Liver (tissue), 3 donors: Measurements from ENCODE around the gene TMTC2.

Source experiments
- JUND ChIP-seq, 2 donors: IDR thresholded peaks; 2 replicates each; pipeline ENCODE4 v1.6.1; 2016; ENCODE audit warnings: antibody characterized with exemption in 2 of 2
- RAD21 ChIP-seq, 2 donors: IDR thresholded peaks; 2 replicates each; pipeline ENCODE4 v1.6.1; 2016; ENCODE audit warnings: antibody characterized with exemption in 2 of 2, mild to moderate bottlenecking in 2 of 2
- REST ChIP-seq: IDR thresholded peaks from 2 replicates; pipeline ENCODE4 v1.6.1; 2016; ENCODE audit warnings: antibody characterized with exemption, mild to moderate bottlenecking
- RXRA ChIP-seq, 2 donors: IDR thresholded peaks; 2 replicates each; pipeline ENCODE4 v1.6.1; 2017 to 2018; ENCODE audit warnings: antibody characterized with exemption in 2 of 2, mild to moderate bottlenecking in 1 of 2
- TAF1 ChIP-seq: conservative IDR thresholded peaks from 2 replicates; pipeline ENCODE4 v1.6.1; 2016; ENCODE audit warnings: antibody characterized with exemption, mild to moderate bottlenecking
- YY1 ChIP-seq: IDR thresholded peaks from 2 replicates; pipeline ENCODE4 v1.6.1; 2016; ENCODE audit warnings: antibody characterized with exemption, mild to moderate bottlenecking
- TF ChIP-seq, protein P1 (sequence below): fragments of 150-350 bp; IDR thresholded peaks from 2 replicates; pipeline ENCODE4 v1.5.1; 2017; ENCODE audit warnings: improper control_type of control experiment, low read depth, low read length; ENCODE audit not compliant: missing input control
- donor health status: healthy.
- donor health status: healthy.

- TF ChIP-seq RAD21 (IDR thresholded peaks at IDR 0.05) (no peak), TAF1 (no peak), JUND (IDR thresholded peaks at IDR 0.05) (no peak), YY1 (no peak), REST (no peak), RXRA (IDR thresholded peaks at IDR 0.05) (no peak)
- TF ChIP-seq, protein P1, sequence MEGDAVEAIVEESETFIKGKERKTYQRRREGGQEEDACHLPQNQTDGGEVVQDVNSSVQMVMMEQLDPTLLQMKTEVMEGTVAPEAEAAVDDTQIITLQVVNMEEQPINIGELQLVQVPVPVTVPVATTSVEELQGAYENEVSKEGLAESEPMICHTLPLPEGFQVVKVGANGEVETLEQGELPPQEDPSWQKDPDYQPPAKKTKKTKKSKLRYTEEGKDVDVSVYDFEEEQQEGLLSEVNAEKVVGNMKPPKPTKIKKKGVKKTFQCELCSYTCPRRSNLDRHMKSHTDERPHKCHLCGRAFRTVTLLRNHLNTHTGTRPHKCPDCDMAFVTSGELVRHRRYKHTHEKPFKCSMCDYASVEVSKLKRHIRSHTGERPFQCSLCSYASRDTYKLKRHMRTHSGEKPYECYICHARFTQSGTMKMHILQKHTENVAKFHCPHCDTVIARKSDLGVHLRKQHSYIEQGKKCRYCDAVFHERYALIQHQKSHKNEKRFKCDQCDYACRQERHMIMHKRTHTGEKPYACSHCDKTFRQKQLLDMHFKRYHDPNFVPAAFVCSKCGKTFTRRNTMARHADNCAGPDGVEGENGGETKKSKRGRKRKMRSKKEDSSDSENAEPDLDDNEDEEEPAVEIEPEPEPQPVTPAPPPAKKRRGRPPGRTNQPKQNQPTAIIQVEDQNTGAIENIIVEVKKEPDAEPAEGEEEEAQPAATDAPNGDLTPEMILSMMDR, result no peak
Observed at GRCh38 chr12:83153177-83153576, 466.5 kb downstream of the TMTC2 start.
